Suprapubic skin (tissue), 4 donors: ENCODE results near the gene SLC8A1. TPM values are rescaled to one million over a fixed set of nuclear protein-coding genes. Genes with fewer than 3 reads are reported as not detected.

Experiments
- DNase-seq, 2 donors: peaks; one replicate each; pipeline ENCODE4 v3.0.0-alpha.2; 2019; ENCODE audit warnings: low spot score in 2 of 2
- H3K27ac ChIP-seq: fragments of 200-600 bp; sonication (generic); one replicate; pipeline ENCODE4 v1.5.1; 2019
- H3K27me3 ChIP-seq: fragments of 200-600 bp; sonication (generic); one replicate; pipeline ENCODE4 v1.5.1; 2019
- H3K36me3 ChIP-seq: fragments of 200-600 bp; sonication (generic); one replicate; pipeline ENCODE4 v1.5.1; 2019
- H3K4me1 ChIP-seq: fragments of 200-600 bp; sonication (generic); one replicate; pipeline ENCODE4 v1.5.1; 2019
- H3K4me3 ChIP-seq: fragments of 200-600 bp; sonication (generic); one replicate; pipeline ENCODE4 v1.5.1; 2019; ENCODE audit warnings: mild to moderate bottlenecking
- H3K9me3 ChIP-seq: fragments of 200-600 bp; sonication (generic); one replicate; pipeline ENCODE4 v1.5.1; 2019
- CTCF ChIP-seq, 2 donors: fragments of 200-600 bp in 1 of 2; fragments of 450-650 bp in 1 of 2; sonication (generic) in 1 of 2; IDR thresholded peaks; one replicate each; pipeline ENCODE4 v1.5.1; 2016 to 2019; ENCODE audit warnings: antibody characterized with exemption in 2 of 2, mild to moderate bottlenecking in 1 of 2, moderate library complexity in 1 of 2
- EP300 ChIP-seq: sonication (generic); formaldehyde crosslinking; IDR thresholded peaks from one replicate; pipeline ENCODE4 v1.6.1; 2017; ENCODE audit warnings: antibody characterized with exemption
- POLR2A ChIP-seq, 2 donors: fragments of 450-650 bp; IDR thresholded peaks; one replicate each; pipeline ENCODE4 v1.6.1; 2017; ENCODE audit warnings: antibody characterized with exemption in 2 of 2, mild to moderate bottlenecking in 2 of 2, moderate library complexity in 2 of 2
- POLR2AphosphoS5 ChIP-seq, 3 donors: sonication (generic); formaldehyde crosslinking; IDR thresholded peaks; one replicate each; pipeline ENCODE4 v1.6.1; 2017; ENCODE audit warnings: antibody characterized with exemption in 3 of 3
- WGBS: methylation state at CpG from one replicate; pipeline ENCODE4 v1.1.5; 2018; 5-methylcytosine and 5-hydroxymethylcytosine counted together
- total RNA-seq, 4 donors: library from RNA; depleted of rRNA; stranded (reverse); fragments of >200 nt; gene quantifications; one replicate each; pipeline ENCODE4 v1.1.0, GENCODE V29; 2016

The SLC8A1 gene
- total RNA-seq, 4 donors from 2014 or later, result 2.4 to 14.4 (median 9.9) TPM

- Histone ChIP-seq H3K27me3 (no peaks in the 10 kb centered on the region), H3K4me1 (no peaks in the 10 kb centered on the region), H3K27ac (no peak overlapping the region), H3K4me3 (no peak overlapping the region), H3K9me3 (no peaks in the 10 kb centered on the region), H3K36me3 (no peaks in the 10 kb centered on the region)
- no peak for DNase-seq
- TF ChIP-seq POLR2AphosphoS5 (IDR thresholded peaks at IDR 0.05) (no peak), EP300 (no peak), CTCF (IDR thresholded peaks at IDR 0.05) (no peak), POLR2A (IDR thresholded peaks at IDR 0.05) (no peak)
- WGBS, result 89% methylated on average over 3 of the region's 3 CpGs
Measured at GRCh38 chr2:40120026-40120425, 331.9 kb downstream of the SLC8A1 start.

GRCh38 chr2:40118622-40119021 is 333.3 kb downstream of the SLC8A1 start:
- no peaks in the 10 kb centered on the region for H3K27me3 ChIP-seq
- H3K36me3 ChIP-seq, result no peaks in the 10 kb centered on the region
- H3K4me1 ChIP-seq, result no peaks in the 10 kb centered on the region
- H3K4me3 ChIP-seq, result no peak overlapping the region
- no peak for TF ChIP-seq CTCF (IDR thresholded peaks at IDR 0.05)
- TF ChIP-seq POLR2A (IDR thresholded peaks at IDR 0.05), result no peak
- TF ChIP-seq EP300, result no peak
- TF ChIP-seq POLR2AphosphoS5 (IDR thresholded peaks at IDR 0.05), result no peak
- no peak for DNase-seq
- no peaks in the 10 kb centered on the region for H3K9me3 ChIP-seq
- H3K27ac ChIP-seq, result no peak overlapping the region
- WGBS, result 94% methylated on average over 3 of the region's 3 CpGs

GRCh38 chr2:40115894-40116293 is 336.0 kb downstream of the SLC8A1 start:
- Histone ChIP-seq H3K27me3 (no peaks in the 10 kb centered on the region), H3K4me1 (no peaks in the 10 kb centered on the region), H3K4me3 (no peak overlapping the region), H3K36me3 (no peaks in the 10 kb centered on the region), H3K9me3 (no peaks in the 10 kb centered on the region), H3K27ac (no peak overlapping the region)
- WGBS, result 95% methylated on average over 4 of the region's 4 CpGs
- no peak for DNase-seq
- TF ChIP-seq POLR2AphosphoS5 (IDR thresholded peaks at IDR 0.05) (no peak), CTCF (IDR thresholded peaks at IDR 0.05) (no peak), EP300 (no peak), POLR2A (IDR thresholded peaks at IDR 0.05) (no peak)

- H3K27ac ChIP-seq, result no peak overlapping the region
- H3K9me3 ChIP-seq, result no peaks in the 10 kb centered on the region
- no peaks in the 10 kb centered on the region for H3K4me1 ChIP-seq
- no peaks in the 10 kb centered on the region for H3K36me3 ChIP-seq
- no peaks in the 10 kb centered on the region for H3K27me3 ChIP-seq
- DNase-seq, result no peak
- H3K4me3 ChIP-seq, result no peak overlapping the region
- WGBS, result 96% methylated on average over 12 of the region's 12 CpGs
- TF ChIP-seq EP300 (no peak), POLR2AphosphoS5 (IDR thresholded peaks at IDR 0.05) (no peak)
Measured at GRCh38 chr2:40115348-40115747, 336.5 kb downstream of the SLC8A1 start.

- no peak for DNase-seq
- TF ChIP-seq POLR2A (IDR thresholded peaks at IDR 0.05) (no peak), POLR2AphosphoS5 (IDR thresholded peaks at IDR 0.05) (no peak), CTCF (IDR thresholded peaks at IDR 0.05) (no peak), EP300 (no peak)
- Histone ChIP-seq H3K36me3 (no peaks in the 10 kb centered on the region), H3K4me1 (no peaks in the 10 kb centered on the region), H3K27ac (no peak overlapping the region), H3K4me3 (no peak overlapping the region), H3K9me3 (no peaks in the 10 kb centered on the region), H3K27me3 (no peaks in the 10 kb centered on the region)
- WGBS, result 59% methylated on average over 4 of the region's 4 CpGs
Measured at GRCh38 chr2:40113997-40114396, 337.9 kb downstream of the SLC8A1 start.

GRCh38 chr2:40113272-40113968 is 338.5 kb downstream of the SLC8A1 start:
- WGBS, result 61% methylated on average over 4 of the region's 4 CpGs
- no peak overlapping the region for H3K4me3 ChIP-seq
- H3K36me3 ChIP-seq, result no peaks in the 10 kb centered on the region
- H3K27ac ChIP-seq, result no peak overlapping the region
- no peak for TF ChIP-seq CTCF (IDR thresholded peaks at IDR 0.05)
- no peak for TF ChIP-seq POLR2AphosphoS5 (IDR thresholded peaks at IDR 0.05)
- no peak for TF ChIP-seq EP300
- TF ChIP-seq POLR2A (IDR thresholded peaks at IDR 0.05), result no peak
- no peaks in the 10 kb centered on the region for H3K27me3 ChIP-seq
- DNase-seq, result no peak
- H3K4me1 ChIP-seq, result no peaks in the 10 kb centered on the region
- no peaks in the 10 kb centered on the region for H3K9me3 ChIP-seq
